Measurements from ENCODE around the gene WDR64. TPM values are rescaled to one million over a fixed set of nuclear protein-coding genes. Genes with fewer than 3 reads are reported as not detected.

Gene WDR64
- total RNA-seq, 1 donor from 2014 or later = not detected

- no peaks in the 10 kb centered on the region for H3K4me1 Mint-ChIP-seq (ENCODE audit: low read depth, unreplicated experiment)
- H3K36me3 Mint-ChIP-seq (ENCODE audit: unreplicated experiment) = no peaks in the 10 kb centered on the region
- H3K27me3 Mint-ChIP-seq (ENCODE audit: unreplicated experiment) = no peaks in the 10 kb centered on the region
- TF ChIP-seq CTCF (IDR thresholded peaks at IDR 0.05; ENCODE audit: partially characterized antibody, unreplicated experiment) = no peak
- no peaks in the 10 kb centered on the region for H3K9me3 Mint-ChIP-seq (ENCODE audit: unreplicated experiment)
- no peak for DNase-seq
- H3K4me3 Mint-ChIP-seq (ENCODE audit: unreplicated experiment) = no peak overlapping the region
- H3K27ac Mint-ChIP-seq (ENCODE audit: unreplicated experiment) = no peak overlapping the region
Observed at GRCh38 chr1:241837901-241838300, 185.8 kb downstream of the WDR64 start.

- no peak overlapping the region for H3K27ac Mint-ChIP-seq (ENCODE audit: unreplicated experiment)
- H3K4me1 Mint-ChIP-seq (ENCODE audit: low read depth, unreplicated experiment) = no peaks in the 10 kb centered on the region
- no peak for DNase-seq
- no peaks in the 10 kb centered on the region for H3K9me3 Mint-ChIP-seq (ENCODE audit: unreplicated experiment)
- TF ChIP-seq CTCF (IDR thresholded peaks at IDR 0.05; ENCODE audit: partially characterized antibody, unreplicated experiment) = no peak
- no peak overlapping the region for H3K4me3 Mint-ChIP-seq (ENCODE audit: unreplicated experiment)
- H3K36me3 Mint-ChIP-seq (ENCODE audit: unreplicated experiment) = no peaks in the 10 kb centered on the region
- H3K27me3 Mint-ChIP-seq (ENCODE audit: unreplicated experiment) = no peaks in the 10 kb centered on the region
Observed at GRCh38 chr1:241838897-241839296, 186.8 kb downstream of the WDR64 start.

GRCh38 chr1:241839369-241839979 is 187.4 kb downstream of the WDR64 start:
- no peak overlapping the region for H3K4me3 Mint-ChIP-seq (ENCODE audit: unreplicated experiment)
- TF ChIP-seq CTCF (IDR thresholded peaks at IDR 0.05; ENCODE audit: partially characterized antibody, unreplicated experiment) = no peak
- H3K36me3 Mint-ChIP-seq (ENCODE audit: unreplicated experiment) = no peaks in the 10 kb centered on the region

GRCh38 chr1:241840164-241840563 is 188.1 kb downstream of the WDR64 start:
- H3K4me3 Mint-ChIP-seq (ENCODE audit: unreplicated experiment) = no peak overlapping the region
- H3K27me3 Mint-ChIP-seq (ENCODE audit: unreplicated experiment) = no peaks in the 10 kb centered on the region
- no peaks in the 10 kb centered on the region for H3K4me1 Mint-ChIP-seq (ENCODE audit: low read depth, unreplicated experiment)

More at GRCh38 chr1:241839369-241839979, 187.4 kb downstream of the WDR64 start:
- DNase-seq = no peak
- H3K27me3 Mint-ChIP-seq (ENCODE audit: unreplicated experiment) = no peaks in the 10 kb centered on the region
- H3K9me3 Mint-ChIP-seq (ENCODE audit: unreplicated experiment) = no peaks in the 10 kb centered on the region
- no peak overlapping the region for H3K27ac Mint-ChIP-seq (ENCODE audit: unreplicated experiment)
- H3K4me1 Mint-ChIP-seq (ENCODE audit: low read depth, unreplicated experiment) = no peaks in the 10 kb centered on the region

More at GRCh38 chr1:241840164-241840563, 188.1 kb downstream of the WDR64 start:
- no peak for DNase-seq
- Mint-ChIP-seq H3K36me3 (ENCODE audit: unreplicated experiment) (no peaks in the 10 kb centered on the region), H3K27ac (ENCODE audit: unreplicated experiment) (no peak overlapping the region), H3K9me3 (ENCODE audit: unreplicated experiment) (no peaks in the 10 kb centered on the region)
- TF ChIP-seq CTCF (IDR thresholded peaks at IDR 0.05; ENCODE audit: partially characterized antibody, unreplicated experiment) = no peak

Data from glutamatergic neuron (in vitro differentiated cells).